Keratinocyte (primary cell): Measurements from ENCODE around the gene EXOC4.

Experiments
- EZH2 ChIP-seq: IDR thresholded peaks from one replicate; pipeline ENCODE4 v1.6.1; 2012; ENCODE audit warnings: inconsistent platforms, mild to moderate bottlenecking, low read length, moderate library complexity
- TF ChIP-seq, protein P1 (sequence below), 3 experiments: IDR thresholded peaks in 1 of 3; conservative IDR thresholded peaks in 1 of 3; optimal IDR thresholded peaks in 1 of 3; 2 replicates in 2 of 3; 3 replicates in 1 of 3; pipeline versions ENCODE3 to v1.5.1; 2011; ENCODE audit warnings: low read length in 3 of 3, mild to moderate bottlenecking in 3 of 3, moderate library complexity in 2 of 3, control low read depth in 1 of 3, inconsistent platforms in 1 of 3; ENCODE audit not compliant: insufficient read depth in 2 of 3; ENCODE audit errors: extremely low read depth in 1 of 3

DNA sequence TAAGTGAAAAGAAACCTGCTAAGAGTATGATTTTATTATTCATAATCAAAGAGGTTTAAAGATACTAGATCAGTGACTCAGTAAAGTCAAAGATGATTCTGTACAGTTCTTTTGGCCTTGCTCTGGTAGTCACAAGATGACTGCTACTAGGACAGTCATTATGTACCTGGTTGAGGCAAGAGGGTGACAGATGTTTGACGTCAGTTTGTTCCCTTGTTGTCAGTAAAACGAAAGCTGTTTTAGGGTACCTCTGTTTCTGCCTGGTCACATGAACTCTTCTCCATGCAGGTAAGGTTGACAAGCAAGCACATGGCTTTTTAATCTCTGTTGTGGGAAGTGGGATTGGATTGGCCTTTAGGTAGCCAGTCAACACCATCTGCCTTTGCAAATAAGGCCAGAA lies 308.0 kb downstream of the EXOC4 start:
- TF ChIP-seq, protein P1, sequence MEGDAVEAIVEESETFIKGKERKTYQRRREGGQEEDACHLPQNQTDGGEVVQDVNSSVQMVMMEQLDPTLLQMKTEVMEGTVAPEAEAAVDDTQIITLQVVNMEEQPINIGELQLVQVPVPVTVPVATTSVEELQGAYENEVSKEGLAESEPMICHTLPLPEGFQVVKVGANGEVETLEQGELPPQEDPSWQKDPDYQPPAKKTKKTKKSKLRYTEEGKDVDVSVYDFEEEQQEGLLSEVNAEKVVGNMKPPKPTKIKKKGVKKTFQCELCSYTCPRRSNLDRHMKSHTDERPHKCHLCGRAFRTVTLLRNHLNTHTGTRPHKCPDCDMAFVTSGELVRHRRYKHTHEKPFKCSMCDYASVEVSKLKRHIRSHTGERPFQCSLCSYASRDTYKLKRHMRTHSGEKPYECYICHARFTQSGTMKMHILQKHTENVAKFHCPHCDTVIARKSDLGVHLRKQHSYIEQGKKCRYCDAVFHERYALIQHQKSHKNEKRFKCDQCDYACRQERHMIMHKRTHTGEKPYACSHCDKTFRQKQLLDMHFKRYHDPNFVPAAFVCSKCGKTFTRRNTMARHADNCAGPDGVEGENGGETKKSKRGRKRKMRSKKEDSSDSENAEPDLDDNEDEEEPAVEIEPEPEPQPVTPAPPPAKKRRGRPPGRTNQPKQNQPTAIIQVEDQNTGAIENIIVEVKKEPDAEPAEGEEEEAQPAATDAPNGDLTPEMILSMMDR (optimal IDR thresholded peaks at IDR 0.05 in 1 of 3, IDR thresholded peaks at IDR 0.05 in 1 of 3, conservative IDR thresholded peaks at IDR 0.05 in 1 of 3; ENCODE audit: extremely low read depth in 1 of 3, insufficient read depth in 2 of 3, low read length in 3 of 3) = no peak
- no peak for TF ChIP-seq EZH2
